DOHH2 (cell line): ENCODE data around the gene NEK1.
"Not testable (repeated sequence)": the region's sequence is repeated elsewhere in the genome, so short reads cannot be mapped to it uniquely, and the experiment has no call there.

Experiments used
- H3F3A ChIP-seq: fragments of 200-600 bp; sonication (generic), shearing (Covaris generic); 2 replicates; pipeline ENCODE4 v1.6.0; 2016; ENCODE audit warnings: antibody characterized with exemption, mild to moderate bottlenecking; ENCODE audit not compliant: control insufficient read depth, insufficient read depth
- H3K27ac ChIP-seq: fragments of 200-600 bp; sonication (generic); 2 replicates; pipeline ENCODE4 v1.5.1; 2014; ENCODE audit warnings: low read depth, mild to moderate bottlenecking, low read length, moderate library complexity
- H3K27me3 ChIP-seq: fragments of 200-600 bp; sonication (generic); 2 replicates; pipeline ENCODE4 v1.6.1; 2014; ENCODE audit warnings: mild to moderate bottlenecking, low read length, mixed read lengths; ENCODE audit not compliant: control insufficient read depth
- H3K36me3 ChIP-seq: fragments of 200-600 bp; sonication (generic); 2 replicates; pipeline ENCODE4 v1.6.1; 2014; ENCODE audit warnings: mild to moderate bottlenecking, low read length, moderate library complexity, mixed read lengths; ENCODE audit not compliant: control insufficient read depth
- H3K4me1 ChIP-seq: fragments of 200-600 bp; sonication (generic); 2 replicates; pipeline ENCODE4 v1.6.1; 2014; ENCODE audit warnings: mild to moderate bottlenecking, low read length, mixed read lengths; ENCODE audit not compliant: control insufficient read depth
- H3K4me2 ChIP-seq: fragments of 200-600 bp; sonication (generic); 2 replicates; pipeline ENCODE4 v1.6.0; 2014; ENCODE audit warnings: mild to moderate bottlenecking, low read length, moderate library complexity
- H3K4me3 ChIP-seq: fragments of 200-600 bp; sonication (generic); 2 replicates; pipeline ENCODE4 v1.5.1; 2014; ENCODE audit warnings: mild to moderate bottlenecking, low read length, mixed read lengths
- H3K79me2 ChIP-seq: fragments of 200-600 bp; sonication (generic); 2 replicates; pipeline ENCODE4 v1.6.1; 2014; ENCODE audit warnings: mild to moderate bottlenecking, low read length, mixed read lengths; ENCODE audit not compliant: control insufficient read depth
- H3K9me2 ChIP-seq: fragments of 200-600 bp; sonication (generic); replicated peaks from 2 replicates; pipeline ENCODE4 v1.6.1; 2014; ENCODE audit warnings: mild to moderate bottlenecking, low read length, mixed read lengths; ENCODE audit not compliant: control insufficient read depth
- H3K9me3 ChIP-seq: fragments of 200-600 bp; sonication (generic); 2 replicates; pipeline ENCODE4 v1.6.1; 2014; ENCODE audit warnings: antibody characterized with exemption, low read length, mixed read lengths; ENCODE audit not compliant: control insufficient read depth, insufficient read depth
- H4K20me1 ChIP-seq: fragments of 200-600 bp; sonication (generic); 2 replicates; pipeline ENCODE4 v1.6.0; 2014; ENCODE audit warnings: low read depth, mild to moderate bottlenecking, antibody characterized with exemption, low read length, moderate library complexity; ENCODE audit not compliant: control insufficient read depth, insufficient read depth
- EZH2phosphoT487 ChIP-seq: fragments of 200-600 bp; sonication (generic); IDR thresholded peaks from 2 replicates; pipeline ENCODE4 v1.6.1; 2017; ENCODE audit warnings: borderline replicate concordance, mild to moderate bottlenecking, antibody characterized with exemption, low read length, moderate library complexity, mixed read lengths
- TF ChIP-seq, protein P1 (sequence below): fragments of 200-600 bp; sonication (generic); IDR thresholded peaks from one replicate; pipeline ENCODE4 v1.5.1; 2014; ENCODE audit warnings: antibody characterized with exemption, mild to moderate bottlenecking, low read depth, low read length; ENCODE audit not compliant: poor library complexity, severe bottlenecking

Gene NEK1

DNA sequence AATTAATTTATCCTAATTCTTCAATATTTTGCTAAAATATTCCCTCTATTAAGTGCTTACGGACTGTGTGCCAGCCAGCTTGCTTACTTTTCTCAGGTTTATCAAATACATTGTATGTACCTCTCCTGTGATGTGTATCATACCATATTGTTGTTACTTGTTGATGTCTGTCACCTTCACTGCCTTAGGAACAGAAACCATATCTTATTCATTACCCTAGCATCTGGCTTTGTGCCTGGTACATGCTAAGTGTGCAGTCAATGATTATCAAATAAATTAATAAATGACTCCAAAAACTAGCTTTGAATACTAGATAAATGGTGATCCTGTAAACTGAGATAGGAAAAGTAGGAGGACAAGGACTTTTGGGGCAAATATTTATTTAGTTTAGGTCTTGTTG, 14.9 kb upstream of the NEK1 start:
- Histone ChIP-seq H3K4me1 (peaks cover 43% of the 10 kb centered on the region), H3K9me2 (no peaks in the 10 kb centered on the region), H3F3A (no peaks in the 10 kb centered on the region; the same call in 1 of the 2 replicates), H3K4me3 (no peak overlapping the region), H3K79me2 (peaks cover 100% of the 10 kb centered on the region), H3K9me3 (no peaks in the 10 kb centered on the region), H4K20me1 (no peaks in the 10 kb centered on the region; the same call in none of the 2 replicates), H3K27me3 (no peaks in the 10 kb centered on the region), H3K27ac (no peak overlapping the region), H3K4me2 (no peak overlapping the region), H3K36me3 (peaks cover 15% of the 10 kb centered on the region)
- TF ChIP-seq EZH2phosphoT487, result no peak
- TF ChIP-seq, protein P1, sequence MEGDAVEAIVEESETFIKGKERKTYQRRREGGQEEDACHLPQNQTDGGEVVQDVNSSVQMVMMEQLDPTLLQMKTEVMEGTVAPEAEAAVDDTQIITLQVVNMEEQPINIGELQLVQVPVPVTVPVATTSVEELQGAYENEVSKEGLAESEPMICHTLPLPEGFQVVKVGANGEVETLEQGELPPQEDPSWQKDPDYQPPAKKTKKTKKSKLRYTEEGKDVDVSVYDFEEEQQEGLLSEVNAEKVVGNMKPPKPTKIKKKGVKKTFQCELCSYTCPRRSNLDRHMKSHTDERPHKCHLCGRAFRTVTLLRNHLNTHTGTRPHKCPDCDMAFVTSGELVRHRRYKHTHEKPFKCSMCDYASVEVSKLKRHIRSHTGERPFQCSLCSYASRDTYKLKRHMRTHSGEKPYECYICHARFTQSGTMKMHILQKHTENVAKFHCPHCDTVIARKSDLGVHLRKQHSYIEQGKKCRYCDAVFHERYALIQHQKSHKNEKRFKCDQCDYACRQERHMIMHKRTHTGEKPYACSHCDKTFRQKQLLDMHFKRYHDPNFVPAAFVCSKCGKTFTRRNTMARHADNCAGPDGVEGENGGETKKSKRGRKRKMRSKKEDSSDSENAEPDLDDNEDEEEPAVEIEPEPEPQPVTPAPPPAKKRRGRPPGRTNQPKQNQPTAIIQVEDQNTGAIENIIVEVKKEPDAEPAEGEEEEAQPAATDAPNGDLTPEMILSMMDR, result no peak

DNA sequence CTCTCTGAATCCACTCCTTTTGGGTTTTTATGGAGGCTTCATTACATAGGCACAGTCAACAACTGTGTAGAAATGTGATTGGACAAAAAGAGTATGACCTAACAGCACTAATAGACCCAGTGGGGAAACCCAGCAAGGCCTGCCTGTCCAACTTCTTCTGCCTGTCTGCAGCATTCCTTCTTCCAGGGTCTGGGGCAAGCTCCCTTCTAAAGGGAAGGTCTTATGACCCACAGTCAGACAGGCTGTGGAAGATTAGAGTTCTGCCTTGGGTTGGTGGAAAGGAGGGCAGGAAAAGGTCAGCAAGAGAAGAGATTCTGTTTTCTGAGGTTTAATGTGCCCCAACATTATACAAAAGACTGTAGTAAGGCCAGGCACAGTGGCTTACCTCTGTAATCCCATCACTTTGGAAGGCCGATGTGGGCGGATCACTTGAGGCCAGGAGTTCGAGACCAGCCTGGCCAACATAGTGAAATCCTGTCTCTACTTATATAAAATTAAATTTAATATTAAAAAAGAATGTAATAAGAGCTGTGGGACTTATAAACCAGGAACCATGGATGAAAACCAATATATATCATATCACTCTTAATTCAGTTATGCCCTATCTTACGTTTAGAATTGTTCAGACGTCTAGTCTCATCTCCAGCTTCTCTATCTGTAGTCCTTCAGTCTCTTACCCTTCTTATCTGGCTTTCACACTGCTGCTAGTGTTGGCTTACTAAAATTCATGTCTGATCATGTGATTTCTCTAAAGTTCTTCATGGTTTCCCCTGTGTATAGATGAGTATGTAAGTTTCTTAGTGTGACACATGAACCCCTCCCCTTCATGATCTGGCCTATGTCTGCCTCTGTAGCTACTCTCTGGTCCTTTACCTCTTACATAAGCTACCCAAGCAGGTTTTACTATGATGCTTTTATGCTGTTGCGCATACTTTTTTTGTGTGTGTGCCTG, 14.2 kb upstream of the NEK1 start:
- TF ChIP-seq, protein P1, result no peak
- no peak for TF ChIP-seq EZH2phosphoT487
- no peaks in the 10 kb centered on the region; the same call in 1 of the 2 replicates for H3F3A ChIP-seq
- no peak overlapping the region for H3K4me2 ChIP-seq
- H3K36me3 ChIP-seq, result peaks cover 15% of the 10 kb centered on the region
- H4K20me1 ChIP-seq, result no peaks in the 10 kb centered on the region; the same call in none of the 2 replicates
- no peaks in the 10 kb centered on the region for H3K27me3 ChIP-seq
- H3K79me2 ChIP-seq, result peaks cover 100% of the 10 kb centered on the region
- no peaks in the 10 kb centered on the region for H3K9me2 ChIP-seq
- H3K4me1 ChIP-seq, result peaks cover 49% of the 10 kb centered on the region
- H3K9me3 ChIP-seq, result no peaks in the 10 kb centered on the region
- no peak overlapping the region for H3K27ac ChIP-seq
- H3K4me3 ChIP-seq, result no peak overlapping the region

DNA sequence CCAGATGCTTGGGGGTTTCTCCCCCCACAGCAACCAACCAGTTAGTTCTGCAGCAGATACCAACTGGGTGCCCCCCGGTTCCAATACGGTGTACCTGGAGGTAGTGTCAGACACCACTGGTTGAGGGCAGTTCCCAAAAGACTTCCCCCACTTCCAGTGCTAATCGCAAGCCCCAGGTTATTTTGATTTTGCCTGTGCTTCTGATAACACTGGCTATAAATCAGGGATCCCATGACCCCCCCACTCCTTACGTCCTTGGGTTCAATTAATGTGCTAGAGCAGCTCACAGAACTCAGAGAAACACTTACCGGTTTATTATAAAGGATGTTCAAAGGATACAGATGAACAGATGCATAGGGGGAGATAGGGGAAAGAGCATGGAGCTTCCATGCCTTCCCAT, 13.5 kb upstream of the NEK1 start:
- Histone ChIP-seq H3K27ac (no peak overlapping the region), H3K4me2 (no peak overlapping the region), H3K36me3 (peaks cover 16% of the 10 kb centered on the region), H3F3A (no peaks in the 10 kb centered on the region; the same call in 1 of the 2 replicates), H3K4me1 (peaks cover 49% of the 10 kb centered on the region), H3K27me3 (no peaks in the 10 kb centered on the region), H3K4me3 (no peak overlapping the region), H3K9me3 (no peaks in the 10 kb centered on the region), H3K79me2 (peaks cover 100% of the 10 kb centered on the region), H3K9me2 (no peaks in the 10 kb centered on the region), H4K20me1 (no peaks in the 10 kb centered on the region; the same call in none of the 2 replicates)
- TF ChIP-seq, protein P1, result no peak
- no peak for TF ChIP-seq EZH2phosphoT487

DNA sequence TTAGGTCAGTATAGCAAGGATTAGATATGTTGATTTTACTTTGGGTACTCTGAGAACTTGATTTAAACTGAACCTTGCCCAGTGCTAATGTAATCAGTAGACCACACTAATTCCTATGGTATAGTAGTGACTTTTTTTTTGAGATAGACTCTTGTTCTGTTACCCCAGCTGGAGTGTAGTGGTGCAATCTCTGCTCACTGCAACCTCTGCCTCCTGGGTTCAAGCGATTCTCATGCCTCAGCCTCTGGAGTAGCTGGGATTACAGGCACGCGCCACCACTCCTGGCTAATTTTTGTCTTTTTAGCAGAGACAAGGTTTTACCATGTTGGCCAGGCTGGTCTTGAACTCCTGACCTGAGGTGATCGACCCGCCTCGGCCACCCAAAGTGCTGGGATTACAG, 11.6 kb upstream of the NEK1 start:
- not testable (repeated sequence) for H4K20me1 ChIP-seq, H3K4me2 ChIP-seq, H3K27ac ChIP-seq, H3K9me2 ChIP-seq, H3K9me3 ChIP-seq, H3K4me3 ChIP-seq, H3K27me3 ChIP-seq, H3F3A ChIP-seq
- H3K4me1 ChIP-seq, result peaks cover 41% of the 10 kb centered on the region
- peaks cover 21% of the 10 kb centered on the region for H3K36me3 ChIP-seq
- peaks cover 88% of the 10 kb centered on the region for H3K79me2 ChIP-seq
